Erythroblast (primary cell): ENCODE measurements around the gene TMIGD1.

Experiments
- DNase-seq, 2 experiments: peaks; one replicate each; lab custom pipeline; 2025; lab: John Stamatoyannopoulos, UW
- GATA1 ChIP-seq: IDR thresholded peaks from 2 replicates; pipeline ENCODE4 v1.6.1; 2011; ENCODE audit warnings: low read depth, mild to moderate bottlenecking, control low read depth, low read length, moderate library complexity
- POLR2A ChIP-seq: IDR thresholded peaks from 2 replicates; pipeline ENCODE4 v1.6.1; 2011; ENCODE audit warnings: mild to moderate bottlenecking, low read length

Gene TMIGD1

GRCh38 chr17:30271102-30271501 lies 62.8 kb downstream of the TMIGD1 start:
- TF ChIP-seq POLR2A (no peak), GATA1 (no peak)
- DNase-seq, result no peak

DNA sequence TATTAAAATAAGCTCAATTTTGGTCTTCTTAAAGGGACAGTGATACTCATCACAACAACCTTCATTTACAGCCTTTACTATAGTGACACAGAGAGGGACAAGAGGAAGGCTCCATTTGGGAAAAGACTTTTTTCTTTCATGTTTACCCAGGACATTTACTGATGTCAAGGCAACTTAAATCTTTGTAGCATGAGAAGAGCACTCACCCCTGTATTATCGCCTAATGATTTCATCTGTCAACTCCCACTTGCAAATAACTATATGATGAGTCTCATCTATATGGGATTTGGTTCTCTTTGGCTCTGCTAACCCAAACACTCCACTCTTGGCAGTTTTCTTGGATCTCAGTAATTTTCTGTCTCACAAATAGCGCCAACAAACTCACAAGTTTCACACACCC lies 66.2 kb downstream of the TMIGD1 start:
- TF ChIP-seq POLR2A (no peak), GATA1 (no peak)
- DNase-seq, result no peak
